Measurements from ENCODE around the gene COTL1.

DNA sequence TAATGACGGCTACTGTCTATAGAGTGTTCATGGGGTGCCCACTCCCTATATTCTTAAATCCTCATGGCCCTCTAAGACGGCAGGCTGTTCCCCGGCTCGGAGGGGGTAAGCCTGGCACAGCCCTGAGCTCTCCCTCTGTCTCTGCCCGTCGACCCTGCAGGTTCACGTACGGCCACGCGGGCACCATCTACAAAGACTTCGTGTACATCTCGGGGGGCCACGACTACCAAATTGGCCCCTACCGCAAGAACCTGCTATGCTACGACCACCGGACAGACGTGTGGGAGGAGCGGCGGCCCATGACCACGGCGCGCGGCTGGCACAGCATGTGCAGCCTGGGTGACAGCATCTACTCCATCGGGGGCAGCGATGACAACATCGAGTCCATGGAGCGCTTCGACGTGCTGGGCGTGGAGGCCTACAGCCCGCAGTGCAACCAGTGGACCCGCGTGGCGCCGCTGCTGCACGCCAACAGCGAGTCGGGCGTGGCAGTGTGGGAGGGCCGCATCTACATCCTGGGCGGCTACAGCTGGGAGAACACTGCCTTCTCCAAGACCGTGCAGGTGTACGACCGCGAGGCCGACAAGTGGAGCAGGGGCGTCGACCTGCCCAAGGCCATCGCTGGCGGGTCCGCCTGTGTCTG lies 43.7 kb upstream of the COTL1 start:
- TF ChIP-seq, protein P1, sequence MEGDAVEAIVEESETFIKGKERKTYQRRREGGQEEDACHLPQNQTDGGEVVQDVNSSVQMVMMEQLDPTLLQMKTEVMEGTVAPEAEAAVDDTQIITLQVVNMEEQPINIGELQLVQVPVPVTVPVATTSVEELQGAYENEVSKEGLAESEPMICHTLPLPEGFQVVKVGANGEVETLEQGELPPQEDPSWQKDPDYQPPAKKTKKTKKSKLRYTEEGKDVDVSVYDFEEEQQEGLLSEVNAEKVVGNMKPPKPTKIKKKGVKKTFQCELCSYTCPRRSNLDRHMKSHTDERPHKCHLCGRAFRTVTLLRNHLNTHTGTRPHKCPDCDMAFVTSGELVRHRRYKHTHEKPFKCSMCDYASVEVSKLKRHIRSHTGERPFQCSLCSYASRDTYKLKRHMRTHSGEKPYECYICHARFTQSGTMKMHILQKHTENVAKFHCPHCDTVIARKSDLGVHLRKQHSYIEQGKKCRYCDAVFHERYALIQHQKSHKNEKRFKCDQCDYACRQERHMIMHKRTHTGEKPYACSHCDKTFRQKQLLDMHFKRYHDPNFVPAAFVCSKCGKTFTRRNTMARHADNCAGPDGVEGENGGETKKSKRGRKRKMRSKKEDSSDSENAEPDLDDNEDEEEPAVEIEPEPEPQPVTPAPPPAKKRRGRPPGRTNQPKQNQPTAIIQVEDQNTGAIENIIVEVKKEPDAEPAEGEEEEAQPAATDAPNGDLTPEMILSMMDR (IDR thresholded peaks at IDR 0.05), result no peak
- TF ChIP-seq POLR2A (IDR thresholded peaks at IDR 0.05), result no peak

All from adrenal gland (tissue), 5 donors.